Type B pancreatic cell (in vitro differentiated cells): ENCODE data around the gene EFS. TPM values are rescaled to one million over a fixed set of nuclear protein-coding genes. Genes with fewer than 3 reads are reported as not detected.

ENCODE experiments used
- DNase-seq: peaks from one replicate; pipeline ENCODE4 v3.0.0; 2021; ENCODE audit warnings: mixed read lengths; ENCODE audit not compliant: unreplicated experiment; ENCODE audit errors: extremely low spot score
- H3K27ac Mint-ChIP-seq: 2 replicates; pipeline ENCODE4 v1.8.0; 2021; ENCODE audit warnings: mild to moderate bottlenecking, mixed read lengths
- H3K27me3 Mint-ChIP-seq: 2 replicates; pipeline ENCODE4 v1.8.0; 2021; ENCODE audit warnings: mixed read lengths
- H3K36me3 Mint-ChIP-seq: 2 replicates; pipeline ENCODE4 v1.8.0; 2021; ENCODE audit warnings: mixed read lengths
- H3K4me1 Mint-ChIP-seq: one replicate; pipeline ENCODE4 v1.8.0; 2021; ENCODE audit warnings: mixed read lengths; ENCODE audit not compliant: unreplicated experiment
- H3K4me3 Mint-ChIP-seq: 2 replicates; pipeline ENCODE4 v1.8.0; 2021; ENCODE audit warnings: mild to moderate bottlenecking, mixed read lengths
- H3K9me3 Mint-ChIP-seq: 2 replicates; pipeline ENCODE4 v1.8.0; 2021; ENCODE audit warnings: mixed read lengths
- total RNA-seq: library from RNA; stranded (reverse); gene quantifications from 2 replicates; pipeline ENCODE4 v1.2.1, GENCODE V29; 2021; ENCODE audit warnings: low replicate concordance
- TF ChIP-seq, protein P1 (sequence below): fragments of 200-600 bp; sonication (generic); conservative IDR thresholded peaks from 2 replicates; pipeline ENCODE4 v1.5.0; 2021; ENCODE audit warnings: antibody characterized with exemption, mild to moderate bottlenecking

The EFS gene
- total RNA-seq, 1 donor from 2014 or later = 59.3 TPM

DNA sequence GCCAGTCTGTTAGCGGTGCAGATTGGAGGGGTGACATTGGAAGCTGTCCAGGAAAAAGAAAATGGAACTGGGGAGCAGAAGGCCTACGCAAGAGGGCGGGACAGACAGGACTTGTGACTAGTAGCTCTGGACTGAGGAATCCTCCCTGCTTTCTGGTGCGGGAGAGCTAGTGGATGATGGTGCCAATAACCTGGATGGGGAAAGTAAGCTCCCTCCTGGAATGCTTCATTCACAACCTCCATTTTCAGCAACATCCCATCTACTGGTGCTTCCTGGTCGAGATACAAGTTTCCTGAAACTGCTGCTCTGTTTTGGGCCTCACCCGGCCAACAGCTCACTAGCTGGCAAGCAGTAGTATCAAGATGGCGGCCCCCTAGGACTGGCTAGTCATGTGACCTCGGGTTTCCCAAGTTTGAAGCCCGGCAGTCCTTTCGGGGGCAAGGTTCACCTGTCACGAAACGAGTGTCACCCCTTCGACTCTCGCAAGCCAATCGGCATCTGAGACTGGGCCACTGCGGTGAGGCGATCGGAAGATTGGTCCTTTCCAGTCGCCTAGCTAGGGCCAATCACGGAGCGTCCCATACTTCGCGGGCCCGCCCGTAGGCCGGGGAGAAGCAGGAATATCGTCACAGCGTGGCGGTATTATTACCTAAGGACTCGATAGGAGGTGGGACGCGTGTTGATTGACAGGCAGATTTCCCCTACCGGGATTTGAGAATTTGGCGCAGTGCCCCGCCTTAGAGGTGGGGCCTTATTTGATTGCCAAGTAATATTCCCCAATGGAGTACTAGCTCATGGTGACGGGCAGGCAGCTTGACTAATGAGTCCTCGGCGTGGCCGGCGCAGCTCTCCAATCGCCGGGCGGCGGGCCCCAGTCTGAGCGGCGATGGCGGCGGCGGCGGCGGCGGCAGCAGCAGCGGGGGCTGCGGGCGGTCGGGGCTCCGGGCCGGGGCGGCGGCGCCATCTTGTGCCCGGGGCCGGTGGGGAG lies 44.1 kb downstream of the EFS start, which contains the start of gene PABPN1:
PABPN1 (plus strand) TSS at position 874 of the 988 bp plus-strand sequence; CDS start at position 887, 13 bp downstream.
- no peaks in the 10 kb centered on the region for H3K9me3 Mint-ChIP-seq

DNA sequence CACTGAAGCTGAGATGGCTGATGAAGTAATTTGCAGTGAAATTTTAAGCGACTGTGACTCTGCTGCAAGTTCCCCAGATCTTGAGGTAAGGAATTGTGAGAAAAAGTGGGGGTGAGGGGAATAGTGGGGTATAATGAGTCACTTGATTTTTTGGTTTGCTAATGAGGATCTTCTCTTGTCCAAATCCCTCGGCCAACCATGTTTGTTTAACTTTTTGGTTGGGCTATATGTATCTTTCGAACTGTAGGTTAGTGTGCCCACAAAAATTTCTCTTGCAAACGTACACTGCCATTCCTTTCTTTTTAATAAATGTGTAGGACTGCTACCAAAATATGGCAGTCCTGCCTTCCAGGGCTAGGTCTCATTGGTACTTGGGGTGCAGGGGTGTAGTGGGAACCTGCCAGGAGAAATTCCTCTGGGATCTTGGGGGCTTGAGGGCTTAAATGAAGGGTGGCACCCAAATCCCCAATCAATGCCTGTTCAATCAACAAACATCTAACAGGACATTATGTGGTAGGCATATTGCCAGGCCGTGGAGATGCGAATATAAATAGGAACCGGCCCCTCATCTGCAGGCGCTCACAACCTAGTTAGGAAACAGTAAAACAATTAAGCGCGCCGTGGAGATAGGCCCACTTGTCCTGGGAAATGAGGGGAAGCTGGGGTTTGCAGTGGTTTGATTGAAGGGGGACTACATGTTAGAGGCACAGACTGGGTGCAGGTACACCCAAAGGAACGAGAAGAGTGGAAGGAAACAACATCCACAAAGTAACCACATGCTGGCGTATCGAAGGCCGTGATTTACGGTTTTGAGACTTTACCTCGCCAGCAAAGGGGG lies 45.0 kb downstream of the EFS start:
- Mint-ChIP-seq H3K4me3 (peak overlapping the region; percentile 94), H3K27me3 (no peaks in the 10 kb centered on the region), H3K27ac (peak overlapping the region; percentile 98), H3K36me3 (peaks cover 34% of the 10 kb centered on the region), H3K9me3 (no peaks in the 10 kb centered on the region), H3K4me1 (peaks cover 11% of the 10 kb centered on the region)
- TF ChIP-seq, protein P1, sequence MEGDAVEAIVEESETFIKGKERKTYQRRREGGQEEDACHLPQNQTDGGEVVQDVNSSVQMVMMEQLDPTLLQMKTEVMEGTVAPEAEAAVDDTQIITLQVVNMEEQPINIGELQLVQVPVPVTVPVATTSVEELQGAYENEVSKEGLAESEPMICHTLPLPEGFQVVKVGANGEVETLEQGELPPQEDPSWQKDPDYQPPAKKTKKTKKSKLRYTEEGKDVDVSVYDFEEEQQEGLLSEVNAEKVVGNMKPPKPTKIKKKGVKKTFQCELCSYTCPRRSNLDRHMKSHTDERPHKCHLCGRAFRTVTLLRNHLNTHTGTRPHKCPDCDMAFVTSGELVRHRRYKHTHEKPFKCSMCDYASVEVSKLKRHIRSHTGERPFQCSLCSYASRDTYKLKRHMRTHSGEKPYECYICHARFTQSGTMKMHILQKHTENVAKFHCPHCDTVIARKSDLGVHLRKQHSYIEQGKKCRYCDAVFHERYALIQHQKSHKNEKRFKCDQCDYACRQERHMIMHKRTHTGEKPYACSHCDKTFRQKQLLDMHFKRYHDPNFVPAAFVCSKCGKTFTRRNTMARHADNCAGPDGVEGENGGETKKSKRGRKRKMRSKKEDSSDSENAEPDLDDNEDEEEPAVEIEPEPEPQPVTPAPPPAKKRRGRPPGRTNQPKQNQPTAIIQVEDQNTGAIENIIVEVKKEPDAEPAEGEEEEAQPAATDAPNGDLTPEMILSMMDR = no peak
- no peak for DNase-seq

More for the DNA sequence above, 44.1 kb downstream of the EFS start, which contains the start of gene PABPN1:
- H3K36me3 Mint-ChIP-seq = peaks cover 34% of the 10 kb centered on the region
- TF ChIP-seq, protein P1 = no peak
- H3K4me1 Mint-ChIP-seq = peaks cover 11% of the 10 kb centered on the region
- peak within 1 kb of the TSS; percentile 98 for H3K4me3 Mint-ChIP-seq
- DNase-seq = peak; percentile 98
- H3K27ac Mint-ChIP-seq = peak within 1 kb of the TSS; percentile 98
- no peaks in the 10 kb centered on the region for H3K27me3 Mint-ChIP-seq

DNA sequence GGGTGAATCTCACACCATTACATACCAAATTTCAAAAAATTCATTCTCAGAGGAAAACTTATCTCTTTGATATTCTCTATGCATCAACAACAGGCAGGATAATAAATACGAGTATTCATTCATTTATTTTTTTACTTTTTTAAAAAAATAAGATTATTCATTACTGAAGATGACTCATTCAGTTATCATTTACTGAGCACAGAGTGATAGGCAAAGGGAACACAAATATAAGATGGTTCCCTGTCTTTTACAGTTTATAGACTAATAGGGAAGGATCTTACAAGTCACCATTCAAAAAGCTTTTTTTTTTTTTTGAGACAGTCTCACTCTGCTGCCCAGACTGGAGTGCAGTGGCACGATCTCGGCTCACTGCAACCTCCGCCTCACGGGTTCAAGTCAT lies 48.7 kb downstream of the EFS start:
- no peaks in the 10 kb centered on the region for H3K4me1 Mint-ChIP-seq
- TF ChIP-seq, protein P1 = no peak
- no peak for DNase-seq
- H3K27me3 Mint-ChIP-seq = no peaks in the 10 kb centered on the region
- H3K27ac Mint-ChIP-seq = no peak overlapping the region
- peaks cover 17% of the 10 kb centered on the region for H3K36me3 Mint-ChIP-seq
- no peak overlapping the region for H3K4me3 Mint-ChIP-seq
- no peaks in the 10 kb centered on the region for H3K9me3 Mint-ChIP-seq

DNA sequence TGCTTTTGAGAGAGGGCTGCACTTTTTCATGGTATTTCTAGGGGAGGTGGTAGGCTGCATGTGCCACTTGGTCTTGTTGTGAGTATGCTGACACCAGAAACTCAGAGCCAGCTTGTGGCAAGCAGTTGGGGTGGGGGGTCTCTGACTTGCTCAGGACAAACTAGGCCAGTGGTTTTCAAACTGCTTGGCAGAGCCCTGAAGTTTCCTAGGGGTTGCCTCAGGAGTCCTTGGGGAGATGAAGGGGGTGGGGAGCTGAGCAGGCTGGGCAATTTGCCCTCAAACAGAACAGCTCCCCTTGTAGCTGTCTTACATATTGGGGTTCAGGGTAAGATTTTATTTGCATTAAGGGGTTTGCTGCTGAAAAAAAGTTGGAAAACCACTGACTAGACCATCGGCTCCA lies 54.4 kb downstream of the EFS start:
- Mint-ChIP-seq H3K4me1 (peaks cover 17% of the 10 kb centered on the region), H3K9me3 (no peaks in the 10 kb centered on the region), H3K27ac (no peak overlapping the region), H3K27me3 (no peaks in the 10 kb centered on the region), H3K36me3 (peaks cover 10% of the 10 kb centered on the region), H3K4me3 (no peak overlapping the region)
- TF ChIP-seq, protein P1 = no peak
- no peak for DNase-seq

DNA sequence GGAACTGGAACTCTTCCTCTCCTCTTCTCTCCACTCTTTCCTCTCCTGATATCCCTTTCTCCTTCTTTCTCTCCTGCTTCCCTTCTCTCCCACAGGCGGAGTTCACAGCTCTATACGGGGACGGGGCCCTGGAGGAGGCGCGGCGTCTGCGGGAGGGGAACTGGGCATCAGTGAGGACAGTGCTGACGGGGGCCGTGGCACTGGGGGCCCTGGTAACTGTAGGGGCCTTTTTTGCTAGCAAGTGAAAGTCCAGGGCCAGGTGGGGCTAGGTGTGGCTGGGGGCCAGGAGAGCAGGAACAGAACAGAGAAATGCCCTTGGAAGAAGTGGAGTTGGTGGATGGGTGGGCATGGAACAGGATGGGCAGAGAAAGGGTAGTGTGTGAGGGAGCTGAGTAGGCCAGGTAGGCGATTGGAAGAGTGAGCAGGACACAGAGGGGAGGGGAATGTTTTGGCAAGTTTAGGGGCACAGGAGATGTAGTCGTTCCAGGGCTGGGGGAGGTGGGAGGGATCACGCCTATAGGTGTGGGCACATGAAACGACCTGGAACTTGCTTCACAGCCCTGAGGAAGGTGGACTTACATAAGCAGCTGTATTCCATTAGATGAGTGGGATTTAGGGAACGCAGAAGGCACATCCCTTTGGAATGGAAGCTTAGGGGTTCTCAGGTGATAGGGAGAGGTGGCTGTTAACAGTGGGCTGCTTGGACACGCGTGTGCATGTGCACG lies 56.1 kb downstream of the EFS start:
- TF ChIP-seq, protein P1 = no peak
- no peak for DNase-seq
- Mint-ChIP-seq H3K4me1 (peaks cover 17% of the 10 kb centered on the region), H3K27me3 (no peaks in the 10 kb centered on the region), H3K27ac (no peak overlapping the region), H3K4me3 (peak overlapping the region; percentile 97), H3K9me3 (no peaks in the 10 kb centered on the region), H3K36me3 (peaks cover 10% of the 10 kb centered on the region)
